Suprapubic skin (tissue), 4 donors: ENCODE results near the gene ASPRV1.

Experiments used
- CTCF ChIP-seq, 2 donors: fragments of 200-600 bp in 1 of 2; fragments of 450-650 bp in 1 of 2; sonication (generic) in 1 of 2; IDR thresholded peaks; one replicate each; pipeline ENCODE4 v1.5.1; 2016 to 2019; ENCODE audit warnings: antibody characterized with exemption in 2 of 2, mild to moderate bottlenecking in 1 of 2, moderate library complexity in 1 of 2
- EP300 ChIP-seq: sonication (generic); formaldehyde crosslinking; IDR thresholded peaks from one replicate; pipeline ENCODE4 v1.6.1; 2017; ENCODE audit warnings: antibody characterized with exemption
- POLR2A ChIP-seq, 2 donors: fragments of 450-650 bp; IDR thresholded peaks; one replicate each; pipeline ENCODE4 v1.6.1; 2017; ENCODE audit warnings: antibody characterized with exemption in 2 of 2, mild to moderate bottlenecking in 2 of 2, moderate library complexity in 2 of 2
- POLR2AphosphoS5 ChIP-seq, 3 donors: sonication (generic); formaldehyde crosslinking; IDR thresholded peaks; one replicate each; pipeline ENCODE4 v1.6.1; 2017; ENCODE audit warnings: antibody characterized with exemption in 3 of 3

GRCh38 chr2:69952336-69953115 is 8.9 kb downstream of the ASPRV1 start:
- TF ChIP-seq CTCF (IDR thresholded peaks at IDR 0.05) (no peak), POLR2A (IDR thresholded peaks at IDR 0.05) (no peak), EP300 (no peak), POLR2AphosphoS5 (IDR thresholded peaks at IDR 0.05) (no peak)
